ENCODE results near the gene ANKRD1. TPM values are rescaled to one million over a fixed set of nuclear protein-coding genes. Genes with fewer than 3 reads are reported as not detected.

The ANKRD1 gene
- total RNA-seq (2022) = 0.20 and 0.65 TPM in 2 replicates
- percentile 19 among the genes with signal in this experiment for Bru-seq, nascent RNA
- percentile 19 among the genes with signal in this experiment for BruChase-seq, experiment 1, labeled RNA remaining after a 6-hour chase
- BruChase-seq, experiment 2, labeled RNA remaining after a 2-hour chase = percentile 26 among the genes with signal in this experiment
- long read RNA-seq = 0 reads

- H3K27ac Mint-ChIP-seq (ENCODE audit: low read depth, unreplicated experiment) = peak within 1 kb of the TSS; percentile 15
- BruUV-seq (replicated peaks) = no TSS peak
Observed at GRCh38 chr10:90920986-90921666, at the start of gene ANKRD1. Gene ANKRD1 (minus strand): TSS chr10:90921087. CDS start chr10:90921027, 60 bp downstream.

GRCh38 chr10:90969947-90970673, 49.2 kb upstream of the ANKRD1 start:
- ChIA-PET POLR2A (interaction anchor here (0.6 to 1.9 kb wide), 3 partner anchors 51 to 62 kb away, joined by 3 to 13 read pairs (median 3); no protein-coding TSS in a partner anchor), CTCF (interaction anchor here (0.6 to 4.1 kb wide), 11 partner anchors 9 to 1286 kb away, joined by 3 to 17 read pairs (median 3); no protein-coding TSS in a partner anchor)
- Mint-ChIP-seq H3K4me1 (ENCODE audit: insufficient read depth, unreplicated experiment) (peaks cover 22% of the 10 kb centered on the region), H3K27me3 (ENCODE audit: insufficient read depth, unreplicated experiment) (no peaks in the 10 kb centered on the region), H3K36me3 (ENCODE audit: insufficient read depth, unreplicated experiment) (no peaks in the 10 kb centered on the region), H3K9me3 (ENCODE audit: unreplicated experiment) (no peaks in the 10 kb centered on the region), H3K4me3 (ENCODE audit: unreplicated experiment) (no peak overlapping the region), H3K27ac (ENCODE audit: low read depth, unreplicated experiment) (peak overlapping the region; percentile 57)
- intact Hi-C loops (cut with micrococcal nuclease) = loop anchor here (1.0 to 5.0 kb wide), 2 partner anchors 48 to 59 kb away; partner anchors contain the start of gene ANKRD1
- no TSS peak for BruUV-seq (replicated peaks)
- TF ChIP-seq CTCF (IDR thresholded peaks at IDR 0.05; ENCODE audit: unreplicated experiment) = no peak
- peak; percentile 60 for DNase-seq (ENCODE audit: unreplicated experiment)

More at GRCh38 chr10:90920986-90921666, at the start of gene ANKRD1:
- POLR2A ChIA-PET = interaction anchor here (0.6 to 1.2 kb wide), 4 partner anchors 9 to 326 kb away, joined by 3 to 5 read pairs (median 4); no protein-coding TSS in a partner anchor
- peaks cover 15% of the 10 kb centered on the region for H3K4me1 Mint-ChIP-seq (ENCODE audit: insufficient read depth, unreplicated experiment)
- CTCF ChIA-PET = interaction anchor here (0.9 to 1.0 kb wide), 3 partner anchors 10 to 330 kb away, joined by 3 to 5 read pairs (median 4); no protein-coding TSS in a partner anchor
- no peaks in the 10 kb centered on the region for H3K36me3 Mint-ChIP-seq (ENCODE audit: insufficient read depth, unreplicated experiment)
- no peaks in the 10 kb centered on the region for H3K9me3 Mint-ChIP-seq (ENCODE audit: unreplicated experiment)
- no peak for TF ChIP-seq CTCF (IDR thresholded peaks at IDR 0.05; ENCODE audit: unreplicated experiment)
- peak; percentile 82 for DNase-seq (ENCODE audit: unreplicated experiment)
- no peaks in the 10 kb centered on the region for H3K27me3 Mint-ChIP-seq (ENCODE audit: insufficient read depth, unreplicated experiment)
- peak within 1 kb of the TSS; percentile 16 for H3K4me3 Mint-ChIP-seq (ENCODE audit: unreplicated experiment)
- intact Hi-C loops (cut with micrococcal nuclease) = loop anchor here (5.0 kb wide), 1 partner anchor 46 kb away; no protein-coding TSS in a partner anchor

- H3K4me1 Mint-ChIP-seq (ENCODE audit: insufficient read depth, unreplicated experiment) = peaks cover 22% of the 10 kb centered on the region
- no peaks in the 10 kb centered on the region for H3K27me3 Mint-ChIP-seq (ENCODE audit: insufficient read depth, unreplicated experiment)
- H3K36me3 Mint-ChIP-seq (ENCODE audit: insufficient read depth, unreplicated experiment) = no peaks in the 10 kb centered on the region
- intact Hi-C loops (cut with micrococcal nuclease) = loop anchor here (5.0 kb wide), 1 partner anchor 47 kb away; the partner anchor contains the start of gene ANKRD1
- POLR2A ChIA-PET = interaction anchor here (0.6 to 1.9 kb wide), 3 partner anchors 12 to 58 kb away, joined by 3 to 13 read pairs (median 6); no protein-coding TSS in a partner anchor
- BruUV-seq (replicated peaks) = no TSS peak
- no peak for TF ChIP-seq CTCF (IDR thresholded peaks at IDR 0.05; ENCODE audit: unreplicated experiment)
- CTCF ChIA-PET = interaction anchor here (0.7 to 4.1 kb wide), 6 partner anchors 51 to 192 kb away, joined by 3 to 17 read pairs (median 4); no protein-coding TSS in a partner anchor
- no peak overlapping the region for H3K27ac Mint-ChIP-seq (ENCODE audit: low read depth, unreplicated experiment)
- H3K9me3 Mint-ChIP-seq (ENCODE audit: unreplicated experiment) = no peaks in the 10 kb centered on the region
- peak; percentile 14 for DNase-seq (ENCODE audit: unreplicated experiment)
- H3K4me3 Mint-ChIP-seq (ENCODE audit: unreplicated experiment) = no peak overlapping the region
Observed at GRCh38 chr10:90969121-90969534, 48.2 kb upstream of the ANKRD1 start.

Data from MCF 10A (cell line).